HG02642 (cell line): Measurements from ENCODE around the gene SAE1.

Experiments
- ATAC-seq: cut with Tn5 transposase; IDR thresholded peaks from one replicate; pipeline ENCODE4 v1.9.1; 2021; ENCODE audit warnings: mild to moderate bottlenecking; ENCODE audit not compliant: unreplicated experiment, poor library complexity

Gene SAE1

GRCh38 chr19:47200530-47200929, 69.9 kb downstream of the SAE1 start:
- no peak for ATAC-seq

DNA sequence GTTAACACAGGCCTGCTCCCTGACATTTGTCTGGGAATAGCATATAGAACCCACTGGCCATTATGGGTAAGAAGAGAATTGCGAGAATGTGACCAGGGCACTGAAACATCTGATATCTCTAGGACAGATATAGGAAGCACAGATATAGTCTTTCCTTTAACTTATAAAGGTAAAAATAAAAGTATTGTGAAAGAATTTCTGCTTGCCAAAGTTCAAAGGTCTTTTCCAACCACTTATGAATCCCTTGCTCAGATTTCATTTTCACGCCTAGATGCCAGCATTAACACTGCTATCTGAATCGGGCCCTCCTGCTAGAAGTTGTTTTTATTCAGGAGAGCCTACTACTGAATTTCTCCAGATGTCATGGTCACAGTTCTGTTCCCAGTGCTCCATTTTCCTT, 72.6 kb downstream of the SAE1 start:
- no peak for ATAC-seq

GRCh38 chr19:47209319-47210179, 78.9 kb downstream of the SAE1 start:
- ATAC-seq = no peak

- no peak for ATAC-seq
These were observed 79.5 kb downstream of the SAE1 start for GRCh38 chr19:47210180-47210490.

DNA sequence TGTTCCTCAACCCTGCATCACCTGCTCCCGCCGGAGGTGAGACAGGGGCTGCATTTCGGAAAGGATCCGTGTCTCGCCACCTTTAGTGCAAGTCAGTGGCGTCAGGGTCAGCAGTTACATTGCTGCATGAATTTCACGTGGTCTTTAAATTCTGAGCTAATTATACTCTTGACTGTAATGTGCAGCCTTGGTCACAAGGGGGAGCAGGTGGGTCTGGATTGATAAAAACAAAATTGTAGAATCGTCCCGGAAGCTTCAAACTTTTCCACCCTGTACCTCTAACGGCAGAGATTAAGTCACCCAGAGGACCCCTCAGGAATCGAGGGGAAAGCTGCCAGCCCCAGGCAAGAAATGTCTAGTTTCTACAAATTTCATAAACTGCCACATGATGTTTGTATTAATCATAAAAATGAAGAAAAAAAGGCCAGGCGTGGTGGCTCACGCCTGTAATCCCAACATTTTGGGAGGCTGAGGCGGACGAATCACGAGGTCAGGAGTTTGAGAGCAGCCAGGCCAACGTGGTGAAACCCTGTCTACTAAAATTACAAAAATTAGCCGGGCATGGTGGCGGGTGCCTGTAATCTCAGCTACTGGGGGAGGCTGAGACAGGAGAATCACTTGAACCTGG, 80.2 kb downstream of the SAE1 start:
- no peak for ATAC-seq

DNA sequence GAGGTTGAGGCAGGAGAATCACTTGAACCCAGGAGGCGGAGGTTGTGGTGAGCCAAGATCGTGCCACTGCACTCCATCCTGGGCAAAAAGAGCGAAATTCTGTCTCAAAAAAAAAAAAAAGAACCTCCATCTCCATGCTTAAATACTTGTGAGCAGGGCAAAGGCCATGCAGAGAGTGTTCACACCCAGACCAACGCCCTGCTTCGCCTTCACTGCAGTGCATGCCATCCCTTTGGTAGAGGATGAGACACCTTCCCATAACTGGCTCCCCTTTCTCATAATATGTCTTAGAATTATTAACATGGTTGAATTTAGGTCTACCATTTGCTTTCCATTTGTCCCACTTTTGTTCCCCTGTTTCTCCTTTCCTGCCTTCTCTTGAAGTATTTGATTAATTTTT, 84.9 kb downstream of the SAE1 start:
- ATAC-seq = no peak

DNA sequence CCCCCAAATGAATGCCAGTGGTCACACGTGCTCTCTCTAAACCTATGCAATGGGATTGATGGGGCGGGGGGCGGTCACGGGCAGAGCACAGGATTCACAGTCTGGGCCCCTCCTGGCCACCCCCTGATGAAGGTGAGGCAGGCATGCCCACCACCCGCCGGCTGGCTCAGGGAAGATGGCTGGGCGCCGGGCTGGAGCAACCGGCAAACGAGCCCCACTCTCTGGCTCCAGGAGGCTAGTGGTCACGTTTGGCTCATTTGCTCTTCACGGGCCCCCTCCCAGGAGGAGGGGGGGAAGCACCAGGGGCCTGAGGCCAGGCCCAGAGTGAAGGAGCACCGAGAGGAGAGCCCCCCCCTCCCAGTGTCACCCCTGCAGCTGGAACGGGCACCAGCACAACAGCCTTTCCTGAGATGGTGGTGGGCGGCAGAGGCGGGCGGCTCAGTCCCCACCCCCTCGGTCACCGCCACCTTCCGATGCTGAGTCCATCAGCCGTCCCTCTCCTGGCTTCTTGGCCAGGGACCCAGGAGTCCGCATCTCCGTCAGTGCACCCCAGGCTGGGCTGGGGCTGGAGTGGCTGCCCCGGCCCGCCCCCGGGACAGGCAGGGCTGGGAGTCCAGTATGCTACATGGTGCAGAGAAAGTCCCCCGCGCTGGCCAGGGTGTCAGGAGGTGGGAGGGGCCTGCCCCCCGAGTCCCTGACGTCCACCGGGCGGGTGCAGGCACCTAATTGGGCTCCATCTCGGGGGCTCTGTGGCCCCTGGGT, 90.6 kb downstream of the SAE1 start:
- no peak for ATAC-seq

- ATAC-seq = no peak
These were observed 91.3 kb downstream of the SAE1 start for GRCh38 chr19:47221890-47222289.

GRCh38 chr19:47225746-47226425, 95.3 kb downstream of the SAE1 start:
- peak; percentile 38 for ATAC-seq

- ATAC-seq = peak; percentile 19
These were observed 96.1 kb downstream of the SAE1 start for GRCh38 chr19:47226426-47227351.

- ATAC-seq = no peak
These were observed 96.9 kb downstream of the SAE1 start for GRCh38 chr19:47227352-47228167.

GRCh38 chr19:47228168-47228936, 97.7 kb downstream of the SAE1 start:
- ATAC-seq = no peak

DNA sequence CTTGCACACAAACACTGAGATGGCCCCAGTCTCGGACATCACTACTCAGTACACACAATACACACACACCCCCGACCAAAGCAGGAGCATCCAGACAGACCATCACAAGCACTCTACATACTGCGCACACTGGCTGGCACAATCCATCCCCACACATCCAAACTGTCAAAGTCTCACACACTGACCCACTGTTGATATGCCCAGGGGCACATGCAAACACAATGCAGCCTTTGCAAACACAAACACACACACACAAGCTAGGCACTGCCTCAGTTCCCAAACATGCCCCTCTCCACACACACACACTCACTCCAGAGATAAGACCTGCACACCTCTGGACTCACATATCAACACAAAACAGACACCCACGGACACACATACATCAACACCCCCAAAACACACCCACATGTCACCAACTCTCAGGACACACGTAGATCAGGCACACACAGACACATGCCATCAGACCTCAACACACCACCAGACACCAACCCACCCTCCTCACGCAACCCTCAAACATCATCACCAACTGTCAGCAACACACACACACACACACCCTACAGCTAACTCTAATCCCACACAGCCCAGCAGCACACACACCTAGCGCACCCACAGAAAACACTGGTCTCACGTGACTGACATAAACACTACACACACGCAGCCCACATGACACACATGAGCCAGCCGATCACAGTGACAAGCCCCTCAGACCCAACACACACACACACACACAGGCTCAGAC, 98.5 kb downstream of the SAE1 start:
- ATAC-seq = no peak

DNA sequence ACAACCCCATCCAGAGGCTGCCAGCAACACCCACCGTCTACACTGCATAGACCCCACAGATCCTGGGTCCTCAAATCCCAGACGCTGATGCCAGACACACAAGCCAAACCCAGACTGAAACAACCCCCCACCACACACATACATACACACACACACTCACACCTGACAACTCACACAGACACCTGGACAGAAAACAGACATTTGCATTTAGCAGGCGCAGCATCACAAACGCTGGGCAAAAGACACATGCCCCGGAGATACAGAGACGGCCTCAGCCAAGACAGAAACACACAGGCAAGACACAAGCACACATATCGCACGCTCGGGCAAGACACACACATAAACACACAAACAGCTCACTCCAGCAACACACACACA, 99.0 kb downstream of the SAE1 start:
- ATAC-seq = no peak

DNA sequence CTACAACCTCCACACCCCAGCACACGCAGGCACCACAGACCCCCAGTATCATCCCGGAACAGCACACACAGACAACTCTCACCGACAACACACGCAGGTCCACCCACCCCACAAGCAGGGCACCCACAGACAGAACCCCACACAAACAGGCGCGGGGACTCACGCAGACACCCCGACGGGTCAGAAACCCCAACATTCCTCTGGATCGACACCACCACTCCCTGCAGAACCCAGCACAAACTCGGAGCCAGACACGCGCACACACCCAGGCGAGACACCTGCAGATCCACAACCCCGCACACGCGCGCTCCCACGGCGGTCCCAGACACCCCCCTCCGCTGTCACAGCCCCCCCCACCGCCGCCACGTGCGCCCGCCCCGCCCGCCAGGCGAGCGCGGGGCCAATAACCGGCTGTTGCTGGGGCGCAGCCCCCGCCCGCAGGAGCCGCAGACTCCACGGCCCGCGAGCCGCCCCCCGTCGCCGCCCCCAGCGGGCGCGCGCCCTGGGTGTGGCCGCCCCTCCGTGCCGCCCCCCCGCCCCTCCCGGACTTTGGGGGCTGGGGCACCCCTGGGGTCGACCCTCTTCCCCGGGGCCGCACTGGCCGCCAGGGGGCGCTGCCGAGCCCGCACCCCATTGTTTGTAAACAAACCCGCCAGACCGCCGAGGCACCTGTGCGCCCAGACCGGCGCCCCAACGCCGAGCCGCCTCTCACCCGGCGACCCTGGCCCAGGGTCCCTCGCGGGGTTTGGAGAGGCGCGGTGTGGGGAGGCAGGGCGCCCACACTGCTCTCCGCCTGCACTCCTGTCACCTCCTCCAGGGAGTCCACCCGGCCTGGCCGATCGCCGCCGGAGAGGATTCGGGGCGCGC, 99.7 kb downstream of the SAE1 start:
- peak; percentile 26 for ATAC-seq

DNA sequence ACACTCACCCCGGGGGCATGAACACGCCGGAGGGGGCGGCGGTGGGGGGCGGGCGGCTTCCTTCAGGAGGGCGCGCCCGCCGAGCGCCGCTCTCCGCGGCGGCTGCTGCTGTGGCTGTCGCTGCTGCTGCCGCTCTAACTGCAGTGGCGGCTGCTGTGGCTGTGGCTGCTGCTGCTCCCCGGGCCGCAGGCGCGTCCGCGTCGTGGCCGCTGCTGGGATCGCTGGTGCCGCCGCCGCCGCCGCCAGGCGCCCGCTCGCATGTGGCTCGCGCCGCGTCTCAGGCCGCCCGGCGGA, 100.2 kb downstream of the SAE1 start, which contains the start of gene BBC3:
Gene BBC3 (minus strand): TSS at position 279 of the 294 bp plus-strand sequence. CDS start 2,768 bp downstream, outside the sequence.
- no peak for ATAC-seq
